Activated CD8-positive, alpha-beta T cell treated with anti-CD3 and anti-CD28 coated beads for 36 hours (primary cell): ENCODE measurements around the gene HNRNPAB. TPM values are rescaled to one million over a fixed set of nuclear protein-coding genes. Genes with fewer than 3 reads are reported as not detected.

Experiments
- ATAC-seq: fragments of 200-7000 bp; cut with Tn5 transposase; one replicate; pipeline ENCODE4 v1.10.0; 2021; ENCODE audit warnings: mild to moderate bottlenecking, moderate library complexity
- CTCF ChIA-PET: fragments of 350-600 bp; sonication (Branson Sonifier 250); formaldehyde crosslinking; loops from one replicate; lab custom pipeline; 2021; ENCODE audit warnings: antibody characterized with exemption; lab: Charles Lee
- POLR2A ChIA-PET: fragments of 350-600 bp; sonication (Branson Sonifier 250); formaldehyde crosslinking; loops from one replicate; lab custom pipeline; 2021; ENCODE audit warnings: antibody characterized with exemption; lab: Charles Lee
- DNase-seq: peaks from one replicate; pipeline ENCODE4 v3.0.0-alpha.2; 2020
- H3K27ac Mint-ChIP-seq: one replicate; pipeline ENCODE4 v1.8.0; 2021; ENCODE audit warnings: mild to moderate bottlenecking, mixed read lengths
- H3K27me3 Mint-ChIP-seq: one replicate; pipeline ENCODE4 v1.8.0; 2021; ENCODE audit warnings: mixed read lengths
- H3K36me3 Mint-ChIP-seq: one replicate; pipeline ENCODE4 v1.8.0; 2021; ENCODE audit warnings: low read depth, mixed read lengths
- H3K4me1 Mint-ChIP-seq: one replicate; pipeline ENCODE4 v1.8.0; 2021; ENCODE audit warnings: low read depth, mixed read lengths
- H3K4me3 Mint-ChIP-seq: one replicate; pipeline ENCODE4 v1.8.0; 2021; ENCODE audit warnings: mild to moderate bottlenecking, moderate library complexity, mixed read lengths
- H3K9me3 Mint-ChIP-seq: one replicate; pipeline ENCODE4 v1.8.0; 2021; ENCODE audit warnings: mixed read lengths
- CTCF ChIP-seq: fragments of 200-600 bp; IDR thresholded peaks from one replicate; pipeline ENCODE4 v1.8.0; 2022; ENCODE audit warnings: antibody characterized with exemption, mild to moderate bottlenecking
- intact Hi-C: fragments of 100-400 bp; cut with micrococcal nuclease; formaldehyde crosslinking; loops from one replicate; pipeline ENCODE4 v1.10.0; 2022
- total RNA-seq, 2 experiments: library from RNA; stranded (reverse); gene quantifications; one replicate each; pipeline ENCODE4 v1.2.3, GENCODE V29; 2021

Gene HNRNPAB
- total RNA-seq, 2 experiments from 2014 or later = 392 to 399 TPM

DNA sequence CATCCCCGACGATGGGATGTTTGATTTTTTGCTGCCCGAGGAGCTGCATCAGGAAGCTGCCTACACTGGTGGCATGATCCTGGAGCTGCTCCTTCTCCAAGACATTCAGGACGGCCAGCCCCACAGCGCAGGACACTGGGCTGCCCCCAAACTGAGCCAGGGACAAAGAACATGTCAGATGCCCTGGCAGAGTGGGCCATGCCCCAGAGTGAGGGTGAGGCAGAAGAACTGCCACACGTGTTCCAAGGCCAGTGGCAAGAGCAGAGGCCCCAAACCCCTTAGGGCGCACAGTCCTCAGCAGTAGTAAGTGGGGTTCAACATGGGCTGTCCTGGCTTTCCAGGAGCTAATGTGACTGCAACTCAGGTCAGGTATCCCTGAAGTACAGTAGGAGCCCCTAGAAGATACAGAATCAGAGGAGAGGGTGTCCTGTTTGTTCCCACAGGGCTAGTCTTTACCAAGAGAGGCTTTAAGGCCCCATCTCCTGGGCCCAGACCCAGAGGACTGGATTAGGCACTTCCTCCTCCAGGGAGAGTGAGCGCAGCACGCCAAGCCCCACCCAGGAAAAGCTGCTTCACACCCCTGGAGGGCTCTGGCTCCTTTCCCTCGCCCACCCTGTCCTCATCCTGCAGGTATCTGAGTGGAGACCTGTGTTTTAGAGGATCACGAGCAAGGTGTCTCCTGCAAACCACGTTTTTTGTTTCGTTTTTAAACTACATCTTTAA lies 11.1 kb downstream of the HNRNPAB start:
- no peak for TF ChIP-seq CTCF
- no peak for DNase-seq
- H3K4me1 Mint-ChIP-seq = peaks cover 17% of the 10 kb centered on the region
- H3K9me3 Mint-ChIP-seq = no peaks in the 10 kb centered on the region
- no peaks in the 10 kb centered on the region for H3K27me3 Mint-ChIP-seq
- H3K36me3 Mint-ChIP-seq = peaks cover 67% of the 10 kb centered on the region
- peak; percentile 6 for ATAC-seq
- CTCF ChIA-PET = no interaction called here
- intact Hi-C loops = no loop called here
- POLR2A ChIA-PET = interaction anchor here (1.6 to 16.9 kb wide), 4 partner anchors 9 to 371 kb away, joined by 4 to 431 read pairs (median 60); partner anchors contain the start of genes HNRNPAB and PHYKPL
- peak overlapping the region; percentile 73 for H3K27ac Mint-ChIP-seq
- H3K4me3 Mint-ChIP-seq = no peak overlapping the region

GRCh38 chr5:178216088-178216534 lies 11.8 kb downstream of the HNRNPAB start:
- peaks cover 71% of the 10 kb centered on the region for H3K36me3 Mint-ChIP-seq
- DNase-seq (no peak), ATAC-seq (peak; percentile 12)
- intact Hi-C loops = no loop called here
- ChIA-PET POLR2A (interaction anchor here (1.6 to 16.9 kb wide), 3 partner anchors 10 to 31 kb away, joined by 5 to 431 read pairs (median 114); partner anchors contain the start of genes HNRNPAB and PHYKPL), CTCF (no interaction called here)
- no peaks in the 10 kb centered on the region for H3K9me3 Mint-ChIP-seq
- H3K27me3 Mint-ChIP-seq = no peaks in the 10 kb centered on the region
- H3K4me3 Mint-ChIP-seq = no peak overlapping the region
- H3K27ac Mint-ChIP-seq = peak overlapping the region; percentile 73
- TF ChIP-seq CTCF = no peak
- H3K4me1 Mint-ChIP-seq = peaks cover 20% of the 10 kb centered on the region

GRCh38 chr5:178216779-178217178 lies 12.4 kb downstream of the HNRNPAB start:
- CTCF ChIA-PET = no interaction called here
- DNase-seq = no peak
- H3K4me3 Mint-ChIP-seq = no peak overlapping the region
- H3K9me3 Mint-ChIP-seq = no peaks in the 10 kb centered on the region
- no peak overlapping the region for H3K27ac Mint-ChIP-seq
- intact Hi-C loops = no loop called here
- peaks cover 23% of the 10 kb centered on the region for H3K4me1 Mint-ChIP-seq
- no peak for TF ChIP-seq CTCF
- peaks cover 72% of the 10 kb centered on the region for H3K36me3 Mint-ChIP-seq
- no peaks in the 10 kb centered on the region for H3K27me3 Mint-ChIP-seq
- no peak for ATAC-seq
- POLR2A ChIA-PET = interaction anchor here (6.9 to 16.9 kb wide), 2 partner anchors 11 to 17 kb away, joined by 114 to 431 read pairs; partner anchors contain the start of genes HNRNPAB and PHYKPL

- H3K9me3 Mint-ChIP-seq = no peaks in the 10 kb centered on the region
- H3K4me1 Mint-ChIP-seq = peaks cover 29% of the 10 kb centered on the region
- DNase-seq (no peak), ATAC-seq (no peak)
- intact Hi-C loops = no loop called here
- no peak overlapping the region for H3K4me3 Mint-ChIP-seq
- no peak for TF ChIP-seq CTCF
- H3K27me3 Mint-ChIP-seq = no peaks in the 10 kb centered on the region
- ChIA-PET CTCF (no interaction called here), POLR2A (interaction anchor here (6.9 to 16.9 kb wide), 2 partner anchors 12 to 16 kb away, joined by 114 to 431 read pairs; partner anchors contain the start of genes HNRNPAB and PHYKPL)
- H3K36me3 Mint-ChIP-seq = peaks cover 73% of the 10 kb centered on the region
- no peak overlapping the region for H3K27ac Mint-ChIP-seq
Measured at GRCh38 chr5:178218237-178218776, 14.0 kb downstream of the HNRNPAB start.

- Mint-ChIP-seq H3K4me1 (peaks cover 26% of the 10 kb centered on the region), H3K27ac (no peak overlapping the region), H3K9me3 (no peaks in the 10 kb centered on the region), H3K27me3 (no peaks in the 10 kb centered on the region), H3K36me3 (peaks cover 73% of the 10 kb centered on the region), H3K4me3 (no peak overlapping the region)
- ATAC-seq (no peak), DNase-seq (no peak)
- ChIA-PET POLR2A (interaction anchor here (0.9 to 16.9 kb wide), 4 partner anchors 12 to 15 kb away, joined by 3 to 431 read pairs (median 68); partner anchors contain the start of genes HNRNPAB and PHYKPL), CTCF (no interaction called here)
- no peak for TF ChIP-seq CTCF
- intact Hi-C loops = no loop called here
Measured at GRCh38 chr5:178218827-178219226, 14.5 kb downstream of the HNRNPAB start.
